Measurements from ENCODE around the gene KRT86.
"Not testable (repeated sequence)": the region's sequence is repeated elsewhere in the genome, so short reads cannot be mapped to it uniquely, and the experiment has no call there.

The KRT86 gene

GRCh38 chr12:52251367-52252051 is 22.9 kb upstream of the KRT86 start:
- no peak for DNase-seq (ENCODE audit: low read depth)

GRCh38 chr12:52252175-52252615 is 22.2 kb upstream of the KRT86 start:
- not testable (repeated sequence) for DNase-seq (ENCODE audit: low read depth)

DNA sequence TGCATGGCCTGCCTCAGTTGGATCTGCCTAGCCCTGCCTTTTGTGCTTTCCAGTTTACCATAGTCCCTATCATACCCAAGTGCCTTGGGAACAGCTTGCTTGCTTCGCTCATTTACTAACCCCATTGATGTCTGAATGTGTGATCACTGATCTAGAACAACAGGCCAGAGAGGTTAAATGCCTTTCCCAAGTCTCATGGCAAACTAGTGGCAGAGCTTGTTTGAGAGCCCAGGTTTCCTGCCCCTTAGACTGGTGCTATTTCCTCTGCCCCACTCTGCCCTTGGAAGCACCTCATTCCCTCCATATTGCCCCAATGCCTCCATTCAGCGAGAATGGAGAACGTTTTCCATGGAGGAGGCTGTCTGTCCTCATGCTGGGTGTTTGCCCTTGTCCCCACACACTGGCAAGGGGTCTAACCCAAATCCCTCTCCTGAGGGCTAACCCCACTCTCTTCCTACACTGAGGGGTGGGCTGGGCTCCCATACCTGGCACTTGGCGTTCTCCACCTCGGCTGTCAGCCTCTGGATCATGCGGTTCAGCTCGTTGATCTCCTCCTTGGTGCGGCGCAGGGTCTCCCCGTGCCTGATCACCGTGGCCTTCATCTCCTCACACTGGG is 21.6 kb upstream of the KRT86 start:
- no peak for DNase-seq (ENCODE audit: low read depth)

GRCh38 chr12:52253391-52254179 is 20.9 kb upstream of the KRT86 start:
- DNase-seq (ENCODE audit: low read depth): no peak

DNA sequence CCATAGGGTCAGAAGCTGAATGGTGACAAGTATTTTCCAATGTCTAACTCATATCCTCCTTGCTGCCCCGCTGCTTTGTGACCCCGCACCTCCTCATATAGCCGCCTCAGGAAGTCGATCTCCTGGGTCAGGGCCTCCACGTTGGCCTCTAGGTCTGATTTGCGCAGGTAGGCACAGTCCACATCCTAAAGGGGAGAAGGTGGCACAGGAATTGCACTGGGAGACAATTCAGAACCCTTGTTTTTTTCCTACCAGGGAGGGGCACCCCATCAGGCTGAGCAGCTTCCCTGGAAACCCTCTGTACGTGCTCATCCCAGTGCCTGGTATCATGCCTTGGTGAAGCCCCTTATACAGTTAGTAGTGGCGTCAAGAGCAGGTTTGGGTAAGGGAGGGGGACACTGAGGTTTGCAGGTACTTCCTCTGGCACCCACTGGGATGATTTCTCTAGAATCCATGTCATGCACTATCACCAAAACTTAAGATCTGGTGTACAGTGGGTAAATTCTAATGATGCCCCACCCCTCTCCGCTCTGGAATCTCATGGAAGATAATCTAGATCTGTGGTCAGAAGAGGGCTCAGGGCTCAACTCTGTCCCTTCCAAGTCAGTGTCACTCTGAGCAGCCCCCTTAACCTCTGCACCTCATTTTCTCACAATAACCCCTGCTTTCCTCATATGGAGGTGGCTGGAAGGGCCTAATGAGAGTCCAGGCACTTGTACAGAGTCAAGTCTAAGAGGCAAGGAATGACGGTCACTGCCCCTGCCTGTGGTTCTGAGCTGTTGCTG is 20.1 kb upstream of the KRT86 start:
- DNase-seq (ENCODE audit: low read depth): no peak

GRCh38 chr12:52254965-52255751 is 19.3 kb upstream of the KRT86 start:
- DNase-seq (ENCODE audit: low read depth): no peak

DNA sequence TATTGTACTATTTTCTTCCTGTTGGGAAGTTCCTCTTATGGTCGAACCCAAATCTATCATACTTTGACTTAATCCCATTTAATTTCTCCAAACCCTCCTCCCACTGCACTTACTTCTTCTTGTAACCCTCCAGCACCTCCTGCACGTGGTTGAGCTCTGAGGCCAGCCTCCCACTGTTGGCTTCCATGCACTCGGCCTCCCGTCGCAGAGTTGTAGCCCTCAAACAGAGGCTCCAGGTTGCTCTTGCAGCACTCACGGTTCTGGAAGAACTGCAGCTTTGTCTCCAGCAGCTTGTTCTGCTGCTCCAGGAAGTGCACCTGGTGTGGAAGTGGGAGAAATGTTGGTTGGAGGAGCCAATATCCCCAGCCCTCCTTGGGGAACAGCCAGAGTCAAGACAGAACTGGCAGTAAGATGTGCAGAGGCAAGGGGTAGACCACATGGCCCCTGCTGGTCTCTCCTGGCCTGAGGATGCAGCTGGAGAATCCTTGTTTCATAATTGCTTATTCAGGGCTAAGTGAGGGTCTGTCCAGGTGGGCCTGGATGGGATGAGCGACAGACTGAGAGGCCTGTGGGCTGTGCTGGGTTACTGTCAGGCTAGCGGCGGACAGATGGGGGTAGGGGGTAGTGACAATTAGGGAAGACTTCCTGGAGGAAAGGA is 18.4 kb upstream of the KRT86 start:
- no peak for DNase-seq (ENCODE audit: low read depth)

GRCh38 chr12:52256584-52256935 is 17.9 kb upstream of the KRT86 start:
- no peak for DNase-seq (ENCODE audit: low read depth)

DNA sequence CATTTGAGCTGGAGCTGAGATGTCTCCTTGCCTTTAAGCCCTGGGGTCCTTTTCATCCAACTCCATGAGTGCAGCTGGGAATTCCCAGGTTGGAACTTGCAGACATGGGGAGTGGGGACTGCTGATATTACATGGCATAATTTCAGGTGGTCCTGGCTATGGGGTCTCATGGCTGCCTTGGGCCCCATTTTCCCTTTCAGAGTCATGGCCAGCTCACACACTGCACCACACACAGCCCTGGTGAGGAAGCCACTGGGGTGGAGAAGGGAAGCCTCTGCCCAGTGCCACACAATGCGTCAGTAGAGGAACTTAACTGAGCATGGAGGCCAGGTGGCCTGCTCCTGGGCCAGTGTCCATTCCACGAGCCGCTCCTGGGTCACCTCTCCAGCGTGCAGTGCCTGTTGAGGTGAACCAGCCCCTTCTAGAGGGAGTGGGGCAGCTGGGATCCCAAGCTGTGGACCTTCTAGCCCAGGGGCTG is 17.3 kb upstream of the KRT86 start:
- no peak for DNase-seq (ENCODE audit: low read depth)

GRCh38 chr12:52257922-52258321 is 16.5 kb upstream of the KRT86 start:
- DNase-seq (ENCODE audit: low read depth): not testable (repeated sequence)

GRCh38 chr12:52258335-52258901 is 16.0 kb upstream of the KRT86 start:
- DNase-seq (ENCODE audit: low read depth): no peak

DNA sequence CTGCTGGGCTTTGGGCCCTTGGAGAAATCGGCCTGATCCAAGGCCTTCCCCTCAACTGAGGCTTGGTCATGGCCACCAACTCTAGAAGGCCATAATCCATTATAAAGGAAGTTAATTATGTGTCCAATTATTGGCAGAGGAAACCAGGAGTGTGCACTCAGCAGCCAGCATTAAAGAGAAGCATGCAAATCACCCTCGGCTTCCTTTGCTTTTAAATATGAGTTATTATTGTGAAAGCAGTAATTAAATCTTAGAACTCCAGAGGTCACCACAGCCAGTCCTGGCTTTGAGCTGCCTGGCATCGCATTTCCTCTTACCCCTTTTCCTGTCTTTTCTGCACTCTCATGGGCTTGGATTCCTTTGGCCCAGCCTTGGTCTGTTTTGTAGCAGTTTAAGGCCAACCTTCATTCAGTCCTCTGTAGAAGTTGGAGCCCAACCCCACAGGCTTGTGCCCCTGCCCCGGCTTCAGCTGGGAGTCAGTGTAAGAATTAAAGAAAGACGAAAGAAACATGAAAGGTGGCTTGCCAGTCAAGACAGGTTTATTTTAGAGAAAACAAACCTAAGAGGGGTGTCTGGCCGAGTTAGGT is 14.7 kb upstream of the KRT86 start:
- no peak for DNase-seq (ENCODE audit: low read depth)

- no peak for DNase-seq (ENCODE audit: low read depth)
Observed at GRCh38 chr12:52260361-52261207, 13.9 kb upstream of the KRT86 start.

GRCh38 chr12:52261208-52261484 is 13.3 kb upstream of the KRT86 start:
- DNase-seq (ENCODE audit: low read depth): no peak

DNA sequence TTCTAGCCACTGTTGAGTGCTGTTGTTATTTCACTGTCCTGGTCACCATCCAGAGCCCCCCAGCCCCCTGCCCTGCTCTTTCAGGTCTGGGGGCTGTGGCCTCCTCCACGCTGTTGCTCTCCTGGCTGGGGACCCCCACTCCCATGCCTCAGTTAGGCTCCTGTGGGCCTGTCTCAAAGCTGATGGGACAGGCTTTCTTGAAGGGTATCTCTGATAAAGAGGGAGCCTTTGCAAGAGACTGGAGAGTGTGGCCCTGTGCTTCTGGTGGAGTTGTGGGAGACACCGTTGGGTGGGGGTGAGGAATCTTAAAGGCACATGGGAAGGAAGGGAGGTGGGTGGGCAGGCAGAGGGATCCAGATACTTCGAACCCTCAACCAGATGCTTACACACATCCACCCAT is 12.2 kb upstream of the KRT86 start:
- DNase-seq (ENCODE audit: low read depth): no peak

- DNase-seq (ENCODE audit: low read depth): no peak
Observed at GRCh38 chr12:52263761-52264434, 10.5 kb upstream of the KRT86 start.

- DNase-seq (ENCODE audit: low read depth): no peak
Observed at GRCh38 chr12:52264435-52264825, 10.0 kb upstream of the KRT86 start.

DNA sequence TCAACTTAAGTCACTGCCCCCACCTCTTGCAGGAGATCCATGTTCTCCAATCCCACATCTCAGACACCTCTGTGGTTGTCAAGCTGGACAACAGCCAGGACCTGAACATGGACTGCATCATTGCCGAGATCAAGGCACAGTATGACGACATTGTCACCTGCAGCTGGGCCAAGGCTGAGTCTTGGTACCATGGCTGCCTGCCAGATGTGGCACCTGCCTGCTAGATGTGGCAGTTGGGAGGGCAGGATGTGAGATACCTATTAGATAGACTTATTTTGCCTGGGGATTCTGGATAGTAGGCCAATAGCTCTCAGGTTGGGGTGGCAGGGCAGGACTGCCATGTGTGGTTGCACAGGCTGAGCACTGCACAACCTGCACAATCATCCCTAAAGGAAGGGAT is 7.9 kb upstream of the KRT86 start:
- no peak for DNase-seq (ENCODE audit: low read depth)

DNA sequence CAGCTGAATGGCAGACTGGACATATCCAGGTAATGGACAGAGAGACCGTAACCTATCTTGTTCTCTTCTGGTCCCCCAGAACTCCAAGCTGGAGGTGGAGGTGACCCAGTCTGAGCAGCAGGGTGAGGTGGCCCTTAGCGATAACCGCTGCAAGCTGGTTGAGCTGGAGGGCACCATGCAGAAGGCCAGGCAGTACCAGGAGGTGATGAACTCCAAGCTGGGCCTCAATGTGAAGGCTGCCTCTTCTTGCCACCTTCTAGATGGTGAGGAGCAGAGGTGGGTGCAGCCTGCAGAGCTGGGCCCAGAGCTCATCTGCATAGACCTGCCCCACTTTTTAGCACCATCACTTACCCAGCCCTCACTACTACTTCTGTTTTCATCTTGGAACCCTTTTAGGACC is 7.2 kb upstream of the KRT86 start:
- DNase-seq (ENCODE audit: low read depth): no peak

Measured in stimulated activated CD8-positive, alpha-beta memory T cell treated with anti-CD3 and anti-CD28 coated beads, Interleukin-15, amount 100 ng/mL, for 24 hours (primary cell).